Transverse colon (tissue), 4 donors: ENCODE measurements around the gene TXNDC11. TPM values are rescaled to one million over a fixed set of nuclear protein-coding genes. Genes with fewer than 3 reads are reported as not detected.

ENCODE experiments used
- DNase-seq: peaks from one replicate; pipeline ENCODE4 v3.0.0-alpha.2; 2019
- H3K27ac ChIP-seq, 4 donors: fragments of 200-600 bp; sonication (generic); 2 replicates each; pipeline ENCODE4 v1.5.1; 2016 to 2018; ENCODE audit warnings: inconsistent platforms in 4 of 4
- H3K27me3 ChIP-seq: fragments of 200-600 bp; sonication (generic); 2 replicates; pipeline ENCODE4 v1.5.1; 2017; ENCODE audit warnings: inconsistent platforms
- H3K36me3 ChIP-seq, 4 donors: fragments of 200-600 bp; sonication (generic); 2 replicates each; pipeline ENCODE4 v1.5.1; 2017 to 2019; ENCODE audit warnings: inconsistent platforms in 4 of 4
- H3K4me1 ChIP-seq, 4 donors: fragments of 200-600 bp; sonication (generic); 2 replicates each; pipeline ENCODE4 v1.5.1; 2017 to 2020; ENCODE audit warnings: inconsistent platforms in 4 of 4
- H3K4me3 ChIP-seq, 4 donors: fragments of 200-600 bp; sonication (generic); 1 replicate in 1 of 4; 2 replicates in 3 of 4; pipeline versions ENCODE4 v1.5.1 to v1.6.1; 2017 to 2019; ENCODE audit warnings: inconsistent platforms in 4 of 4
- H3K9me3 ChIP-seq, 2 donors: fragments of 200-600 bp; sonication (generic); 2 replicates each; pipeline ENCODE4 v1.5.1; 2017 to 2019; ENCODE audit warnings: inconsistent platforms in 2 of 2
- EP300 ChIP-seq: sonication (generic); formaldehyde crosslinking; IDR thresholded peaks from one replicate; pipeline ENCODE4 v1.6.1; 2017; ENCODE audit warnings: antibody characterized with exemption, low read depth
- POLR2A ChIP-seq: fragments of 450-650 bp; IDR thresholded peaks from one replicate; pipeline ENCODE4 v1.6.1; 2016; ENCODE audit warnings: antibody characterized with exemption, mild to moderate bottlenecking, moderate library complexity
- POLR2AphosphoS5 ChIP-seq, 3 donors: sonication (generic); formaldehyde crosslinking; IDR thresholded peaks; one replicate each; pipeline ENCODE4 v1.6.1; 2016; ENCODE audit warnings: antibody characterized with exemption in 3 of 3
- WGBS, 2 donors: methylation state at CpG; one replicate each; pipeline ENCODE4 v1.1.5; 2018; ENCODE audit warnings: low coverage in 1 of 2; 5-methylcytosine and 5-hydroxymethylcytosine counted together
- in situ Hi-C, 4 donors: fragments of 200-750 bp; cut with MboI; loops; one replicate each; pipeline versions ENCODE4 v1.15.0 to v1.15.1; 2017; ENCODE audit warnings: low sequenced_read_pairs in 3 of 4, low pct_ligation_motif_present in 1 of 4, low pct_unique_long_range_greater_than_20kb in 1 of 4
- intact Hi-C: fragments of 100-400 bp; cut with DNase I; formaldehyde crosslinking; loops from one replicate; pipeline ENCODE4 v1.15.1; 2023; ENCODE audit warnings: low total_unique reads
- total RNA-seq, 4 donors: library from RNA; depleted of rRNA; stranded (reverse); fragments of >200 nt; gene quantifications; one replicate each; pipeline ENCODE4 v1.1.0, GENCODE V29; 2016
- TF ChIP-seq, protein P1 (sequence below), 5 experiments: fragments of 200-600 bp in 3 of 5; fragments of 450-650 bp in 2 of 5; sonication (generic) in 3 of 5; IDR thresholded peaks; 1 replicate in 2 of 5; 2 replicates in 3 of 5; pipeline ENCODE4 v1.5.1; 2016 to 2017; ENCODE audit warnings: antibody characterized with exemption in 5 of 5, inconsistent platforms in 3 of 5, mild to moderate bottlenecking in 2 of 5, moderate library complexity in 1 of 5

TXNDC11 gene
- total RNA-seq, 4 donors from 2014 or later: 66.8 to 105 (median 71.1) TPM

DNA sequence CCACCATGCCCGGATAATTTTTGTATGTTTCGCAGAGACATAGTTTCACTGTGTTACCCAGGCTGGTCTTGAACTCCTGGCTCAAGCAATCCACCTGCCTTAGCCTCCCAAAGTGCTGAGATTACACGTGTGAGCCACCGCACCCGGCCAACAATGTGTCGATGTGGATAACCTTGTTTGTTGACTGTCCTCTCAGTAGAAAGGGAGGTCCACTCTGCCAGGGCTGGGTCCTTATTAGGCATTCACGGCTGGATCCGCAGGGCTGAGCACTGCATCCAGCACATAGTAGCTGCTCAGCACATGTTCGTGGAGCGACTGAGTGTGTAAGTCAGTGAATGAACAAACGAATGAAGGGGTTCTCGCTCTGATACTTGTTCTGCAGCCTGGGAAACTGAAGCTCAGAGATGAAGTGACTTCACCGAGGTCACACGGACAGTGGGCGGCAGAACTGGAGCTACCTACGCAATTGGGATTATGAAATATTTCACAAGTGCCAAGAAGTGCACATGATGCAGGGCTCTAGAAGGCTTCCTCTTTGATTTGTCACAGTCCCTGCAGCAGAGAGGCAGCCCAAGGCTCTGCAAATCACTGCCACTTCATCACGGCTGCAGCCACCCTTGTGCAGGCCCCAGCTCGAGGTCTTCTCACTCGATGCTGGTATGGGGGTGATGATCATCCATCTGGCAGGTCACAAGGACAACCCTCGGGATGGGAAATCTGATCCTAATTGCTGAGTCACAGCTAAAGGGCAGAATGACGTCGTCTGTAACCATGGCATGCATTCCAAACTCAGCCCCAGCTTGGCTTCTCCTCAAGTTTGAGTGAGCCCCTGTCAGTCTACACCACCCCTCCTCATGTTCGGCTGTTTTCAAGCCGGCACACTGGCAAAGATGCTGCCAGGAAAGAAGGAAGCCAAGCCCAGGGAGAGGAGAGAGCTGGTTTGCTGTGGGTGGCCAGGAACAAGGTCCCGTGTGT is 102.4 kb downstream of the TXNDC11 start:
- no peaks in the 10 kb centered on the region for H3K9me3 ChIP-seq
- H3K4me3 ChIP-seq: no peak overlapping the region

DNA sequence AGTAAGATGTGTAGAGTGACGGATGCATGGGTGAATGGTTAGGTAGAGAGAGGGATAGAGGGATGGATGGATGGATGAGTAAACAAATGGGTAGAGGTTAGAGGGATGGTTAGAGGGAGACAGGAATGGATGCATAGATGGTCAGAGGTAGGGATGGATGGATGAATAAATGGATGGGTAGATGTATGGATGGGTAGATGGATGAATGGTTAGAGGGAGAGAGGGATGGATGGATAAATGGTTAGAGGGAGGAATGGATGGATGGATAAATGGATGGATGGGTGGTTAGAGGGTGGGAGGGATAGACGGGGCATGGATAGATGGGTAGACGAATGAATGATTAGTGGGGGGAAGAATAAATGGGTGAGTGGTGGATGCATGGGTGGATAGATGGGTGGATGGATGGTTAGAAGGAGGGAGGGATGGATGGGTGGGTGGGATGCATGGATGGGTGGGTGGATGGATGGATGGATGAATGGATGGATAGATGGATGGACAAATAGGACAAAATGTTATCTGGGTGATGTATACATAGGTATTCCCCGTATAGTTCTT is 103.6 kb downstream of the TXNDC11 start:
- peak overlapping the region in 1 of 4 donors; percentile 80 for H3K27ac ChIP-seq
- no peak overlapping the region for H3K4me3 ChIP-seq
- in situ Hi-C loops: loop anchor here in 1 of 4 donors (25.0 kb wide), 1 partner anchor 227 kb away; no protein-coding TSS in a partner anchor
- H3K9me3 ChIP-seq: no peaks in the 10 kb centered on the region
- WGBS, 2 donors: 43 to 48% methylated on average over 4 of the region's 4 CpGs
- H3K4me1 ChIP-seq: peaks cover 5 to 41% (median 19%) of the 10 kb centered on the region in 4 donors
- intact Hi-C loops: no loop called here
- no peaks in the 10 kb centered on the region for H3K36me3 ChIP-seq
- H3K27me3 ChIP-seq: no peaks in the 10 kb centered on the region
- DNase-seq: no peak
- TF ChIP-seq POLR2AphosphoS5 (IDR thresholded peaks at IDR 0.05): no peak
- no peak for TF ChIP-seq POLR2A
- TF ChIP-seq EP300: no peak
- TF ChIP-seq, protein P1, sequence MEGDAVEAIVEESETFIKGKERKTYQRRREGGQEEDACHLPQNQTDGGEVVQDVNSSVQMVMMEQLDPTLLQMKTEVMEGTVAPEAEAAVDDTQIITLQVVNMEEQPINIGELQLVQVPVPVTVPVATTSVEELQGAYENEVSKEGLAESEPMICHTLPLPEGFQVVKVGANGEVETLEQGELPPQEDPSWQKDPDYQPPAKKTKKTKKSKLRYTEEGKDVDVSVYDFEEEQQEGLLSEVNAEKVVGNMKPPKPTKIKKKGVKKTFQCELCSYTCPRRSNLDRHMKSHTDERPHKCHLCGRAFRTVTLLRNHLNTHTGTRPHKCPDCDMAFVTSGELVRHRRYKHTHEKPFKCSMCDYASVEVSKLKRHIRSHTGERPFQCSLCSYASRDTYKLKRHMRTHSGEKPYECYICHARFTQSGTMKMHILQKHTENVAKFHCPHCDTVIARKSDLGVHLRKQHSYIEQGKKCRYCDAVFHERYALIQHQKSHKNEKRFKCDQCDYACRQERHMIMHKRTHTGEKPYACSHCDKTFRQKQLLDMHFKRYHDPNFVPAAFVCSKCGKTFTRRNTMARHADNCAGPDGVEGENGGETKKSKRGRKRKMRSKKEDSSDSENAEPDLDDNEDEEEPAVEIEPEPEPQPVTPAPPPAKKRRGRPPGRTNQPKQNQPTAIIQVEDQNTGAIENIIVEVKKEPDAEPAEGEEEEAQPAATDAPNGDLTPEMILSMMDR (IDR thresholded peaks at IDR 0.05): no peak

More for the DNA sequence above, 102.4 kb downstream of the TXNDC11 start:
- in situ Hi-C loops: loop anchor here (5.0 to 25.0 kb wide), 6 partner anchors 95 to 235 kb away; a partner anchor contains a TSS
- Histone ChIP-seq H3K4me1 (peaks cover 5 to 30% (median 17%) of the 10 kb centered on the region in 4 donors), H3K27me3 (no peaks in the 10 kb centered on the region), H3K27ac (peak overlapping the region; percentile 71 to 83 (median 79)), H3K36me3 (no peaks in the 10 kb centered on the region)
- peak; percentile 62 for DNase-seq
- intact Hi-C loops: loop anchor here (5.0 kb wide), 1 partner anchor 103 kb away; no protein-coding TSS in a partner anchor
- WGBS, 2 donors: 60 to 65% methylated on average over 5 to 25 of the region's 25 CpGs
- TF ChIP-seq EP300 (no peak), POLR2AphosphoS5 (IDR thresholded peaks at IDR 0.05) (peak in 2 of 3 donors; percentile 75 to 81), POLR2A (peak; percentile 41)
- TF ChIP-seq, protein P1 (IDR thresholded peaks at IDR 0.05): no peak

DNA sequence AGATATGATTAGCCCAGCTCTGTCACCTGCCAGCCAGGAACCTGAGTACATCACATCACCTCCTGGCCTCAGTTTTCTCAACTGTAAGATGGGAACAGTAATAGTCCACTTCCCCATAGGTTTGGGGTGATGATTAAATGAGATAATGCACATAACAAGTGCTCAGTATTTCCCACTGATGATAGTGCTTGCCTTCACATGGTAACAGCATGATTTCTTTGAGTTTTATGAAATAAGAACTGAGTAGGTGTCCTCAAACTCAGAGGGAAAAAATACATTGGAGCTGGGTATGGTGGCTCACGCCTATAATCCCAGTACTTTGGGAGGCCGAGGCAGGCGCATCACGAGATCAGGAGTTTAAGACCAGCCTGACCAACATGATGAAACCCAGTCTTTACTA is 104.5 kb downstream of the TXNDC11 start:
- Histone ChIP-seq H3K27ac (no peak overlapping the region), H3K9me3 (no peaks in the 10 kb centered on the region), H3K4me3 (no peak overlapping the region), H3K4me1 (peaks cover 5 to 44% (median 21%) of the 10 kb centered on the region in 4 donors), H3K27me3 (no peaks in the 10 kb centered on the region), H3K36me3 (no peaks in the 10 kb centered on the region)
- TF ChIP-seq POLR2A: no peak
- TF ChIP-seq EP300: no peak
- TF ChIP-seq, protein P1 (IDR thresholded peaks at IDR 0.05): no peak
- TF ChIP-seq POLR2AphosphoS5 (IDR thresholded peaks at IDR 0.05): no peak
- intact Hi-C loops (no loop called here), in situ Hi-C loops (loop anchor here in 1 of 4 donors (25.0 kb wide), 1 partner anchor 226 kb away; no protein-coding TSS in a partner anchor)
- no peak for DNase-seq
- WGBS, 2 donors: 97 to 100% methylated on average over 1 to 4 of the region's 4 CpGs

DNA sequence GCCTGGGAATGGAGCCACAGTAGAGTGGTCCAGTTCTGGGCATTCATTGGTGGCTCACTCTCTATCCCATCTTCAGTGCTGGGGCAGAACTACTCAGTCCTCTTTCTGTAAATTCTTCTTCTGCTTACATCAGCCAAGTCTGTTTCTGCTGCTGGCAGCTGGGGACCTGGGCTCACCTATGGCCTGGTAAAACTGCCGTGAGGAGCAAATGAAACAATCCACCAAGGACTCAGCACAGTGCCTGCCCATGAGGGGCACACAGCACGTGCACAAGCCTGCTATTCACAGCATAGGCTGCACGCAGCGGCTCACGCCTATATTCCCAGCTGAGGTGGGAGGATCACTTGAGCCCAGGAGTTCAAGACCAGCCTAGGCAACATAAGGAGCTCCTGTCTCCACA is 105.3 kb downstream of the TXNDC11 start:
- H3K9me3 ChIP-seq: no peaks in the 10 kb centered on the region
- DNase-seq: no peak
- intact Hi-C loops: no loop called here
- no peaks in the 10 kb centered on the region for H3K36me3 ChIP-seq
- H3K27me3 ChIP-seq: no peaks in the 10 kb centered on the region
- TF ChIP-seq POLR2A: no peak
- H3K4me3 ChIP-seq: no peak overlapping the region
- peaks cover 5 to 52% (median 28%) of the 10 kb centered on the region in 4 donors for H3K4me1 ChIP-seq
- H3K27ac ChIP-seq: peak overlapping the region in 3 of 4 donors; percentile 36 to 54 (median 46)
- 82% methylated on average over 5 of the region's 5 CpGs; no CpG with 5 or more reads in 1 of the 2 donors for WGBS, 2 donors
- in situ Hi-C loops: loop anchor here in 1 of 4 donors (25.0 kb wide), 1 partner anchor 225 kb away; no protein-coding TSS in a partner anchor
